DND-41 (cell line): ENCODE results near the gene HEPN1.

ENCODE experiments used
- CTCF ChIP-seq: IDR thresholded peaks from 2 replicates; pipeline ENCODE4 v1.5.1; 2012; ENCODE audit warnings: borderline replicate concordance, low read length, moderate library complexity, mild to moderate bottlenecking; ENCODE audit not compliant: poor library complexity, severe bottlenecking; ENCODE audit errors: extremely low read depth
- EZH2 ChIP-seq: IDR thresholded peaks from 3 replicates; pipeline ENCODE4 v1.6.1; 2012; ENCODE audit warnings: borderline replicate concordance, low read depth, mild to moderate bottlenecking, moderate library complexity, low read length, inconsistent platforms; ENCODE audit not compliant: severe bottlenecking

DNA sequence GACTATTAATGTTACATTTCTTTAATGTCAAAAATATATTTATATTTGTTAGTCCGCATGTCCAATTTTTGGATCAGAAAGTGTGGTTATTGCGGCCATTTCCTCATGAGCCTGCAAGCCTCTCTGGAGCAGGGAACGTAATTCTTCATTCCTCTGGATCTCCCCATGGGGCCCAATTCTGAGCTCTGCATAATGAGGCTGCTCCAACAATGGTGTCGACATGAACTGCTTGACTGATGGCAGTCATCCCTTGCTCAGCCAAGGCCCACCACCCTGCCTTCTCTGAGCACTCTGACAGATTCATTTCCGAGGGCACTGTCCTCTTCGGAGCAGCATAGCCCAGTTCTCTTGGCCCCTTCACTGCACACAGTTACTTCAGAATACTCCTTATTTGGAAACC, 19.9 kb downstream of the HEPN1 start:
- TF ChIP-seq CTCF (no peak), EZH2 (no peak)
